HT-29 (cell line): ENCODE measurements around the gene NAA15. TPM values are rescaled to one million over a fixed set of nuclear protein-coding genes. Genes with fewer than 3 reads are reported as not detected.
A peak's percentile ranks its signal among the peaks of the same experiment; 100 is the strongest.
"Not testable (repeated sequence)": the region's sequence is repeated elsewhere in the genome, so short reads cannot be mapped to it uniquely, and the experiment has no call there.

ENCODE experiments used
- DNase-seq: peaks from one replicate; pipeline ENCODE4 v3.0.0-alpha.2; 2015; ENCODE audit warnings: low spot score
- total RNA-seq: library from RNA; depleted of rRNA; stranded (reverse); fragments of >200 nt; shearing (Covaris generic); gene quantifications from 2 replicates; pipeline ENCODE4 v1.2.3, GENCODE V29; 2014; rRNA removed

The NAA15 gene
- total RNA-seq = 18.2 and 19.1 TPM in 2 replicates

GRCh38 chr4:139301113-139301820 is at the start of gene NAA15:
Gene NAA15 (plus strand): TSS chr4:139301505. CDS start chr4:139301778, 273 bp downstream.
- DNase-seq = peak; percentile 97

GRCh38 chr4:139253046-139253445 is 48.3 kb upstream of the NAA15 start:
- DNase-seq = no peak

GRCh38 chr4:139253713-139254112 is 47.6 kb upstream of the NAA15 start:
- no peak for DNase-seq

DNA sequence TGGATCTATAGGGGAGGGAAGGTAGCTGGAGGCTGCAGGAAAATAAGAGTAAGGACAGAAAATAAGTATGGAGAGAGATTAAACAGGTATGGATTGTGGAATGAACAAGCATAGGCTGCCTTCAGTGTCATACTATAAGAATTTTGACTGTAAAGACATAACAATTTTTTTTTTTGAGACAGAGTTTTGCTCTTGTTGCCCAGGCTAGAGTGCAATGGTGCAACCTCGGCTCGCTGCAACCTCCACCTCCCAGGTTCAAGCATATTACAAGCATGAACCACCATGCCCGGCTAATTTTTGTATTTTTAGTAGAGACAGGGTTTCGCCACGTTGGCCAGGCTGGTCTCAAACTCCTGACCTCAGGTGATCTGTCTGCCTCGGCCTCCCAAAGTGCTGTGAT is 45.7 kb upstream of the NAA15 start:
- DNase-seq = not testable (repeated sequence)

GRCh38 chr4:139256349-139256748 is 45.0 kb upstream of the NAA15 start:
- DNase-seq = no peak

DNA sequence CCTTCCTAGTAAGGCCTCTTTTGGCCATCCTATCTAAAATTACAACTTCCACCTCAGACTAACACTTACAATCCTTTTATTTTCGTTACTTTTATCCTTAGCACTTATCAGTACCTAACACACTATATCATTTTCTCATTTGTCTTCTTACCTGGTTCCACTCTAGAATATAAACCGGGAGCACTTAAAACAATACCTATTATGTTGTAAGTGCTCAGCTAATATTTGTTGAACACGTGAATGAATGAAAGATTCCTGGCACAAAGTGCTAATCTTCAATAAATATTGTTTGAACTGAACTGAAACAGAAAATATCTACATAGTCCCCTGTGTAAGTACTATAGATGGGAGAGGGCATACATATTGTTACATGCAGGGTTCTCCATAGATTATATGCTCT is 35.7 kb upstream of the NAA15 start:
- DNase-seq = no peak

GRCh38 chr4:139266208-139266582 is 35.1 kb upstream of the NAA15 start:
- DNase-seq = no peak

DNA sequence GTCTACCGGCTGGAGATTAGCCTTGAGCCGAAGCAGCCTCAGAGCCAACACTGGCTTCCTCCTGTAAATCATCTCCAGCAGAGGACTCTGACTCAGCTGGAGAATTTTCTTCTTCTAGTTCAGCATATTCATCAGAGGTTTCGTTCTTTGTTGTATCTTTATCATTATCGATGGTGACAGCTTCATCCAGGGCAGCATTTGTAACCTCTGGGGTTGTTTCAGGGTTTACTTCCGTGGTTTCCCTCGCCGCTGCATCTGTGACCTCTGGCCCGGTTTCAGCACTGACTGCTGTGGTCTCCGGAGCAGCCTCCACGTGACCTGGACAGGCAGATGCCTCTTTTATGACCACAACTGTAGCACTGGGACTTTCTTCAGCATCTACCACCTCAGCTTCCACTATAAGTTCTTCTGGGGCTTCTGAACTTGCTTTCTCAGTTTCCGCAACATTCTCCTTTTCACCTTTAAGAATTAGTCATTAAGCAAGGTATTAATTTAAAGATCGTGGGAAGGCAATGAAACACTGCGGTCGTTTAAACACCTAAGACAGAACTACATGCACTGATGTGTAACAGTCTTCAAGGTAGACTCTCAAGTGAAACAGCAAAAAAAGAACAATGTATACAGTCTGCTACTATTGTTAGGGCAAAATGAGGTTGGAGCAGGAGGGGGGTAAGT is 34.6 kb upstream of the NAA15 start:
- peak; percentile 59 for DNase-seq

DNA sequence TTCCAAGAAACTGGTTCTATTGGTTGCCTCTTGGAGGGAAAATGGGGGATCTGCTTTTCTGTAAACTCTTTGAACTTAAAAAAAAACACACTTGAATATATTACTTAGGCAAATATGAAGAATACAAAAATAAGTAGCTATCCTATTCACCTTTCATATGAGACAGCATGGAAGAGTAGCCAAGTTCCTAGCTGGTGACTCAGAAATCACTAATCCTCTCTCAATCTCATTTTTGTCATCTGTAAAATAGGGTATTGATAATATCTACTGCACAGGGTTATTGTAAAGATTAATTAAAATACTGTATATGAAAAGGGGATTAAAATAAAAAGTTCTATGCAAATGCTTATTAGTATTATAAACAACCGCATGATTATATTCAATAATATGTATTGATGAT is 34.0 kb upstream of the NAA15 start:
- DNase-seq = no peak

- no peak for DNase-seq
Measured at GRCh38 chr4:139273835-139274234, 27.5 kb upstream of the NAA15 start.

DNA sequence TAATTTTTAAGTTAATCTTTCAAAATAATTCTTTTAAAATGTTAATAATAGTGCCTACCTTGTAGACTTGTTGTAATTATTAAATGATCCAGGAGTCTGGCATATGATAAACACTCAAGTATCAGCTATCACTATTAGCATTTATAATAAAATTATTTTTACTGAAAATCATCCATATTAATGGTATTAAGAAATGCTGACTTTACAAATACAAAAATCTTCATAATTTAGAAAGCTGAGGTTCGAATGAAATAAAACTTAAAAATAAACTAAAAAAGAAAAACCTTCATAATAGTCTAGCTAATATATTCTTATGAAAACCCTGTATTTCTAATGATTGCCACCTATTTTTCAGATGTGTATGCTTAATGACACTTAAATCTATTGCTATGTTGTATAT is 26.5 kb upstream of the NAA15 start:
- no peak for DNase-seq

GRCh38 chr4:139275281-139275735 is 26.0 kb upstream of the NAA15 start:
- no peak for DNase-seq

- no peak for DNase-seq
Measured at GRCh38 chr4:139278485-139278884, 22.8 kb upstream of the NAA15 start.

DNA sequence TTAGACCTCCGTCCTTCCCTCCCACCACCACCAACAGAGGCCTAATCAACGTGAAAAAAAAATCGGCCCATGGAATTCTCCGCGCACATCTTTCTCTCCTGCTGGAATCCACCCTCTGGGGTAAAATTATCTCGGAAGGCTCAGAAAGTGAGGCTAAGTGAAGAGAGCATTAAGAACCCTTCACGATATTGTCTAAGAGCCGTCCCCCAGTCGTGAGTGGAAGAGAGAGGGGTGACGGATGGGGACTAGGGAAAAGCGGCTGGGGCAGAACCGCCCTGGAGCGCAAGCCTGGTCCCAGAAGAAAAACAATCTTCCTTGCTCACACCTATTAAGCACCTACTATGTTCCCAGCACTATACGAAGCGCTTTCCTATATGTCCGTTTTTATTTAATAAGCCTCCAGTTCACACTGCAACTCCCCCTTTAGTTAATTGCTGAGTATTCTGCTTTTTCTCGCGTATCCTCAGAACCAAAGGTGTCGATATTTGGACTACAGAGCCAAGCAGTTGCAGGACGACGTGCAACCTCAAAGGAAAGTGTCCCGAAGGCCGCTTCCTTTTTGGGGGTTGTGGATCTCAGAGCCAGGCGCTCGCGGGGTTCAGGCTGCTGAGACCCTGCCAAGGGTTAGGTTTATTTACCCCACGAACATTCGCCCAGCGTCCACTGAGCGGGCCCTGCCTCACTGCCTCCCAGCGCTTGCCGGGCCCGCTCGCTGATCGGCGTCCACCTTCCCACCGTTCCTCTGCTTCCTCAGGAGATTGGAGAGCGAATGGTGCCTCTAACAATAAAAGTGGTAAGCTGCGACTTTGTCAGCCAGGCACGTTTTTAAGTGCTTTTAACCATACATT is 22.2 kb upstream of the NAA15 start:
- DNase-seq = no peak

DNA sequence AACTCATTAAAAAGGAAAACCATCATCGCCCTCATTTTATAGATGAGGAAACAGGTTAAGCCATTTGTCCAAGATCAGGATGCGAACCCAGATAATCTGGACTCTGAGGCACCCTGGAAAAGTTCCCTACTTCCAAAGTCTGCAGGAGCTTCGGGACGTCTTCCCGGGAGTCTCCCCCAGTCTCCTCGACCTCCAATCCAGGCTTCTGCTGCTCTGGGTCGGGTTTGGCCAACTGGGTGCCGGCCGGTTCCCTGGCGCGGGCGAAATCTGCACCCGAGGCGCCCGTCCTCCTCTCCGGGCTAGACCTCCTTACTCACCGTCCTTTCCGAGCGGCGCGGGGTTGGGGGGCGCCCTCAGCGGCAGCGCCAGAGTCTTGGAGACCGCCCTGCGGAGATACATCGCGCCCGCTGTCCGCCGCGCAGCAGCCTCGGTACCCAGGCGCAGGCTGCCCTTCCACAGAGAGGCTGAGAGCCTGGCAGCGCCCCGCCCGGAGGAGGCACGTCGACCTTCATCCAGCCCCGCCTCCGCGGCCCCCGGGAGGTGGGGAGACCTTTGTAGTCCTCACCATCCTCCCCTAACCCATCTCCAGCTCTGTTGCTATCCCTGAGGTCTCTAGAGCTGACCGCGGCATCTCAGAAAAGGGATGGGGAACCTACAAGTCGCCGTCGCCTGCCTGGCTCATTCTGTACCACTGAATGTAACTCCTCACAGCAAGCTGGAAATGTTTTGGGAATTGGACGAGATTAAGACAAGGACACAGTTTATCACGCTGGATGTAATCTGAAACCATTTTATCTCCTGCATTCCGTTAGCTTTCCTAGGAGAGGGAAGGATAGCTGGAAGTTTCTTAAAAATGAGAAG is 21.3 kb upstream of the NAA15 start, which contains the start of gene MGARP:
Gene MGARP (minus strand): TSS at position 466 of the 861 bp plus-strand sequence. CDS start 67 bp downstream, at position 399.
- DNase-seq = no peak

DNA sequence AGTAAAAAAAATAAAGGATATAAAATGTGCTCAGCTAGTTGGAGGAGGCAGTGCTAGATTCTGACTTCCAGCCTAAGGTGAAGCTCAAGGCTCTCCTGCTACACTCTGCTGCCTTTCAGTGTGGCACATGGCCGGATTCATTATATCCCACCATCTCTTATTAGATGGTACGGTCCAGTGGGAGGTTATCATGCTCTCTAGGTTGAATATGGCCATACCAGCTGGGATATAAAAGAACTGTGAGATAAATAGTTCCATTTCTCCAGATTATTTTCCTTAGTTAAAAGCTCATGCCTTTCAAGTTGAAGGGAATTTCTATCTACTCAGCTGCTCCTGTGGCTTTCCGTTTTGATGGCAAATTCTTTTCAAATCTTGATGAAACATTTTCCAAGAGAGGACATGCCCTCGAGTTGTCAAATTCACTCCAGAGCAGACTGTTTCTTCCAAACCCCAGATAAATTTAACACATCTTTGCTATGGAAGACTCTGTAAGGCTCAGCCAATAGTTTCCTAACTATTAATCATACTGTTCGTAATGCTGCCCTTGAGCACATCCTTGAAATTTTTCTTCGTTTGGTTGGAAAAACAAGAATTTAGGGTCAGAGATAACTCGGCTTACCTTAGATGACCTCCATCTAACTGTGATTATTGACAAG is 19.1 kb upstream of the NAA15 start:
- DNase-seq = no peak

GRCh38 chr4:139282721-139283075 is 18.6 kb upstream of the NAA15 start:
- no peak for DNase-seq

DNA sequence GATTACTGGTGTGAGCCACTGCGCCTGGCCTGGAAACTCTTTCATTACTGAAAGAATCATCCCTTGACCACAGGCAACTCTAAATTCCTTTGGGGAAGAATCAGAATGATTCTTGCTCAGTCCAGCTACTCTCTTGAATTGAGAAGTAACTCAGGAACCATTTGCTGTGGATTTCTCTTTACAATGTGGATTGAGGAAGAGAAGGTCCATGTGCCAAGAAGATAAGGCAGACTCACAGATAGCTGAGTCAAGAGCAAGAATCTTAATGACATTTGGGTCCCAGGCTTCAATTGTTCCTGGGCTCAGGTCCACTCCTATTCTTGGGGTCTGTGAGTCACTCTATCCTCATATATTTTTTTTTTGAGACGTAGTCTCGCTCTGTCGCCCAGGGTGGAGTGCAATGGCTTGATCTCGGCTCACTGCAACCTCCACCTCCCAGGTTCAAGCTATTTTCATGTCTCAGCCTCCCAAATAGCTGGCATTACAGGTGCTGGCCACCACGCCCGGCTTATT is 15.1 kb upstream of the NAA15 start:
- no peak for DNase-seq

DNA sequence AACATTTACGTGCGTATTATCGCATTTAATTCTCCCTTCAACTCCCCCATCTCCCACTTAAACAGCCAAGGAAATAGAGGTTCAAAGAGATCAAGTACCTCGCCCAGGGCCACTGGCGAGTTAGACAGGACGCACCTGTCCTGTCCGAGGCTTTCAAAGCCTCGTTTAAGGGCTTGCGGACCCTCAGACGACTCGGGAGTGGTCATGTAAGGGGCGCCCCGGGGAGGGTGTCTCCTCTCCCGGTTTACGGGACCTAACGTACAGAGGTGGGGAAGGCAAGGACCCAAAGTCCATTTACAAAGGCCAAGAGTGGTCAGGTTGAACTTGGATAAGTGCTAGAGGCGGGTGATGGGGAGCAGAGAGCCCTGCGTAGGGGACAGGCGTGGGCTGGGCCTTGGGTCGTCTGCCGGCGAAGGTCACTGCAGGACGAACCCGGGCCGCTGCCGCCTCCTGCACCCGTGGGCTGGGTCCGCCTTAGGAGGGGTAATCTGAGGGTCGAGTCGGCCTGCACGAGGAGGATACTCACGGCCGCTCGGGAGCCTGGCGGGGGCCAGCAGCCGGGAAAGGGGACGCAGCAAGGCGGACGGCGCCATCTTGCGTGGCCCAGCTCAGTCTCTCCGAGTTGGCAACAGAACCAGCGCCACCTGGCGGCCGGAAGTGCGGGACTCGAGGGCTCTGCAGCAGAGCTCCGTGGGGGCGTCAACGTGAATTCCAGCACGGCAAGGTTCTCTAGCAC is 5.9 kb upstream of the NAA15 start:
- DNase-seq = peak; percentile 94

DNA sequence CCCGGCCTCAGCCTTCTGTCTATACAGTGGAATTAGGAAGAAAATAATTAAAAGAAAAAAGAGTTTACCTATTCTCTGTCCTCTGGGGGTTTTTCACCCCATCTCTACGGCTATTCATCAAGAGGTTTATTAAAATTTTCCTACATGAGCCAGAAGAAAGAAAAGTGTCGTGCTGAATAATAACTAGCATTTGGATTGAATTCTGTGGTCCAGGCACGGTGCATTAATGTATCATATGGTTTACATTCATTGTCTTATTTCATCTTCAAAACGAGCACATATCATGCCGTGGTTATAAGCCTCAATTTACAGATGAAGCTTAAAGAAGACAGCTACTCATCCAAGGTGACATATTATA is 5.4 kb upstream of the NAA15 start:
- DNase-seq = no peak
